GM12878 (cell line): Measurements from ENCODE around the gene CABLES1. TPM values are rescaled to one million over a fixed set of nuclear protein-coding genes. Genes with fewer than 3 reads are reported as not detected.

Experiments
- ATAC-seq: fragments of 200-7000 bp; cut with Tn5 transposase; 3 replicates; pipeline ENCODE4 v1.9.1; 2020; ENCODE audit warnings: mild to moderate bottlenecking, moderate library complexity
- BruUV-seq: library from RNA; stranded (reverse); fragments of 400-500 nt; replicated peaks from 2 replicates; lab custom pipeline; 2021; lab: Mats Ljungman, UMichigan
- CTCF ChIA-PET: fragments of 300-600 bp; sonication (Branson Sonifier 250); formaldehyde crosslinking; extraction: SDS; loops from one replicate; lab custom pipeline; 2021; ENCODE audit warnings: inconsistent platforms; lab: Yijun Ruan, JAX
- POLR2A ChIA-PET: fragments of 350-600 bp; formaldehyde crosslinking; extraction: SDS; loops from one replicate; lab custom pipeline; 2021; ENCODE audit warnings: inconsistent platforms; lab: Charles Lee
- RAD21 ChIA-PET: fragments of 300-600 bp; sonication (Branson Sonifier 250); formaldehyde crosslinking; loops from one replicate; lab custom pipeline; 2023; ENCODE audit warnings: antibody characterized with exemption; ENCODE audit not compliant: unreplicated experiment; lab: Charles Lee
- SMC1A ChIA-PET: fragments of 300-600 bp; sonication (Branson Sonifier 250); formaldehyde crosslinking; loops from one replicate; lab custom pipeline; 2023; ENCODE audit not compliant: unreplicated experiment, uncharacterized antibody; lab: Charles Lee
- DNase-seq: peaks from one replicate; pipeline ENCODE4 v3.0.0-alpha.2; 2011; ENCODE audit warnings: low read depth, low spot score
- FAIRE-seq: peaks from 3 replicates; lab custom pipeline; 2011; peaks lifted over from hg19 to GRCh38; lab: Jason Lieb, UNC
- H2AFZ ChIP-seq: 2 replicates; pipeline ENCODE4 v1.6.0; 2011; ENCODE audit warnings: low read depth, low read length, control low read depth; ENCODE audit not compliant: control insufficient read depth
- H3K27ac ChIP-seq: 2 replicates; pipeline ENCODE4 v1.5.1; 2011; ENCODE audit warnings: control low read depth; ENCODE audit not compliant: control insufficient read depth, insufficient read depth
- H3K27me3 ChIP-seq, 2 experiments: replicated peaks in 1 of 2; 2 replicates each; pipeline versions ENCODE4 v1.6.0 to v1.6.1; 2011; ENCODE audit warnings: low read length in 1 of 2; ENCODE audit not compliant: control insufficient read depth in 2 of 2, insufficient read depth in 2 of 2
- H3K36me3 ChIP-seq, 2 experiments: 2 replicates each; pipeline ENCODE4 v1.5.1; 2011; ENCODE audit warnings: low read length in 1 of 2; ENCODE audit not compliant: control insufficient read depth in 2 of 2, insufficient read depth in 2 of 2
- H3K4me1 ChIP-seq: 2 replicates; pipeline ENCODE4 v1.6.1; 2011; ENCODE audit warnings: mild to moderate bottlenecking, low read length, moderate library complexity, mixed read lengths; ENCODE audit not compliant: control insufficient read depth, insufficient read depth
- H3K4me2 ChIP-seq: 2 replicates; pipeline ENCODE4 v1.6.0; 2011; ENCODE audit warnings: control low read depth; ENCODE audit not compliant: control insufficient read depth, insufficient read depth
- H3K4me3 ChIP-seq: fragments of 200-600 bp; sonication (generic); 2 replicates; pipeline ENCODE4 v1.5.1; 2016
- H3K79me2 ChIP-seq: 2 replicates; pipeline ENCODE4 v1.6.0; 2011; ENCODE audit warnings: low read length; ENCODE audit not compliant: control insufficient read depth, insufficient read depth
- H3K9ac ChIP-seq: 2 replicates; pipeline ENCODE4 v1.8.0; 2011; ENCODE audit warnings: low read length, control low read depth, mixed read lengths; ENCODE audit not compliant: control insufficient read depth, insufficient read depth
- H3K9me3 ChIP-seq: replicated peaks from 3 replicates; pipeline ENCODE4 v1.5.1; 2011; ENCODE audit warnings: mild to moderate bottlenecking, low read length; ENCODE audit not compliant: control insufficient read depth, insufficient read depth
- H4K20me1 ChIP-seq: 2 replicates; pipeline ENCODE4 v1.6.0; 2011; ENCODE audit not compliant: control insufficient read depth, insufficient read depth
- CBX5 ChIP-seq: sonication (generic); IDR thresholded peaks from 2 replicates; pipeline ENCODE4 v1.6.1; 2016; ENCODE audit warnings: low read depth, moderate library complexity, mild to moderate bottlenecking, inconsistent platforms
- CTCF ChIP-seq, 3 experiments: IDR thresholded peaks in 2 of 3; conservative IDR thresholded peaks in 1 of 3; 2 replicates each; pipeline ENCODE4 v1.5.1; 2011; ENCODE audit warnings: low read depth in 3 of 3, low read length in 3 of 3, mild to moderate bottlenecking in 3 of 3, control low read depth in 2 of 3, moderate library complexity in 2 of 3, inconsistent platforms in 1 of 3, mixed read lengths in 1 of 3; ENCODE audit not compliant: control insufficient read depth in 2 of 3, insufficient read depth in 1 of 3; ENCODE audit errors: extremely low read depth in 1 of 3
- HDAC2 ChIP-seq: fragments of 200-600 bp; sonication (generic); IDR thresholded peaks from 2 replicates; pipeline ENCODE4 v1.6.1; 2017
- IRF5 ChIP-seq: fragments of 450-650 bp; IDR thresholded peaks from 2 replicates; pipeline ENCODE4 v1.6.1; 2017; ENCODE audit warnings: borderline replicate concordance
- MEF2B ChIP-seq: fragments of 450-650 bp; IDR thresholded peaks from 2 replicates; pipeline ENCODE4 v1.6.1; 2018; ENCODE audit warnings: mild to moderate bottlenecking, moderate library complexity; ENCODE audit not compliant: partially characterized antibody, poor library complexity, severe bottlenecking
- MTA2 ChIP-seq: fragments of 450-650 bp; IDR thresholded peaks from 2 replicates; pipeline ENCODE4 v1.6.1; 2016; ENCODE audit warnings: low read depth, mild to moderate bottlenecking, moderate library complexity
- MTA3 ChIP-seq: IDR thresholded peaks from 2 replicates; pipeline ENCODE4 v1.6.1; 2012; ENCODE audit warnings: low read length, inconsistent platforms, borderline replicate concordance
- MYB ChIP-seq: fragments of 150-350 bp; IDR thresholded peaks from 2 replicates; pipeline ENCODE4 v1.6.1; 2014; ENCODE audit warnings: mild to moderate bottlenecking, low read depth, low read length, borderline replicate concordance
- POLR2A ChIP-seq: IDR thresholded peaks from 2 replicates; pipeline ENCODE4 v1.6.1; 2011; ENCODE audit warnings: low read depth, mild to moderate bottlenecking, low read length
- SMARCA5 ChIP-seq: fragments of 450-650 bp; IDR thresholded peaks from 2 replicates; pipeline ENCODE4 v1.6.1; 2017; ENCODE audit warnings: mild to moderate bottlenecking
- TBL1XR1 ChIP-seq: IDR thresholded peaks from 2 replicates; pipeline ENCODE4 v1.6.1; 2012; ENCODE audit warnings: low read depth, low read length, improper control_type of control experiment
- TCF7 ChIP-seq: IDR thresholded peaks from 2 replicates; pipeline ENCODE4 v1.6.1; 2014; ENCODE audit warnings: antibody characterized with exemption, borderline replicate concordance
- USF1 ChIP-seq: IDR thresholded peaks from 2 replicates; pipeline ENCODE4 v1.6.1; 2011; ENCODE audit warnings: borderline replicate concordance, low read depth, mild to moderate bottlenecking, moderate library complexity, mixed read lengths, low read length; ENCODE audit not compliant: insufficient read depth; ENCODE audit errors: extremely low read length
- WGBS: methylation state at CpG from one replicate; pipeline ENCODE4 v1.1.6; 2016; ENCODE audit warnings: low lambda C conversion rate; ENCODE audit not compliant: insufficient replicate concordance, insufficient coverage; ENCODE audit errors: missing lambda C conversion rate; 5-methylcytosine and 5-hydroxymethylcytosine counted together
- in situ Hi-C: fragments of 300-500 bp; cut with MboI; formaldehyde crosslinking; loops from 9 replicates; pipeline ENCODE4 v1.14.3; 2018; ENCODE audit warnings: mixed read lengths
- intact Hi-C: fragments of 100-400 bp; cut with micrococcal nuclease; formaldehyde crosslinking; loops from one replicate; pipeline ENCODE4 v1.14.2; 2022; ENCODE audit not compliant: unreplicated experiment
- polyA plus RNA-seq, 11 experiments: library from polyadenylated mRNA; depleted of rRNA in 4 of 11; unstranded in 6 of 11; stranded (reverse) in 5 of 11; fragments of >200 nt; fragmentation: Nextera tagmentation in 4 of 11; fragmentation: Illumina TruSeq in 1 of 11; extraction: Ambion mirVana in 4 of 11; extraction: Trizol in 1 of 11; gene quantifications; 1 replicate in 1 of 11; 2 replicates in 10 of 11; pipeline versions ENCODE4 v1.2.1 to v1.2.3, GENCODE V29; 2011 to 2016; ENCODE audit warnings: inconsistent platforms in 2 of 11, missing spikeins in 2 of 11, low read depth in 1 of 11
- total RNA-seq, 4 experiments: library from RNA; depleted of rRNA in 3 of 4; stranded (reverse); fragments of >200 nt in 3 of 4; fragmentation: Illumina TruSeq in 1 of 4; extraction: Trizol in 1 of 4; gene quantifications; 2 replicates each; pipeline versions ENCODE4 v1.2.1 to v1.2.3, GENCODE V29; 2013 to 2021

CABLES1 gene
- total and polyA plus RNA-seq, 10 of the 15 experiments (the other 5 are each of a cell fraction or from before 2014, with no cell fraction given) = 2.9 to 27.2 (median 8.2) TPM

- ATAC-seq = no peak
- SMC1A ChIA-PET = interaction anchor here (0.9 to 1.1 kb wide), 2 partner anchors 11 to 17 kb away, joined by 3 to 4 read pairs; no protein-coding TSS in a partner anchor
- H3K4me1 ChIP-seq = no peaks in the 10 kb centered on the region
- H3K4me2 ChIP-seq = no peak overlapping the region
- intact Hi-C loops (no loop called here), in situ Hi-C loops (no loop called here)
- H4K20me1 ChIP-seq = no peaks in the 10 kb centered on the region
- no peak overlapping the region for H3K4me3 ChIP-seq
- POLR2A ChIA-PET = interaction anchor here (0.7 to 1.5 kb wide), 3 partner anchors 11 to 115 kb away, joined by 3 to 4 read pairs (median 3); no protein-coding TSS in a partner anchor
- WGBS = 70% methylated on average over 2 of the region's 2 CpGs
- no peak overlapping the region for H3K27ac ChIP-seq
- no peak for TF ChIP-seq MEF2B
- 0 out of 2 replicates have a peak, but pooled peaks have one; percentile 12 for TF ChIP-seq POLR2A
- no peak for TF ChIP-seq USF1
- no peaks in the 10 kb centered on the region for H3K9me3 ChIP-seq
- no peak overlapping the region for H3K9ac ChIP-seq
- H3K79me2 ChIP-seq = no peaks in the 10 kb centered on the region
- DNase-seq = no peak
- H2AFZ ChIP-seq = no peak overlapping the region
- no peak for FAIRE-seq
- CTCF ChIA-PET = interaction anchor here (0.8 to 1.4 kb wide), 3 partner anchors 10 to 109 kb away, joined by 3 read pairs; no protein-coding TSS in a partner anchor
- BruUV-seq = no TSS peak
- RAD21 ChIA-PET = interaction anchor here (1.2 kb wide), 1 partner anchor 25 kb away, joined by 4 read pairs; no protein-coding TSS in a partner anchor
- no peaks in the 10 kb centered on the region for H3K27me3 ChIP-seq
- H3K36me3 ChIP-seq = peaks cover 0 to 15% of the 10 kb centered on the region in 2 experiments; a peak in 2 of 4 replicates
Observed at GRCh38 chr18:23248826-23249225, 113.5 kb downstream of the CABLES1 start.

GRCh38 chr18:23249348-23249747 lies 114.1 kb downstream of the CABLES1 start:
- intact Hi-C loops (no loop called here), in situ Hi-C loops (no loop called here)
- CTCF ChIA-PET = interaction anchor here (0.8 to 1.4 kb wide), 3 partner anchors 9 to 109 kb away, joined by 3 read pairs; no protein-coding TSS in a partner anchor
- 88% methylated on average over 7 of the region's 7 CpGs for WGBS
- no peaks in the 10 kb centered on the region for H3K79me2 ChIP-seq
- FAIRE-seq = no peak
- no peak overlapping the region for H2AFZ ChIP-seq
- DNase-seq = no peak
- no peak overlapping the region for H3K9ac ChIP-seq
- H4K20me1 ChIP-seq = no peaks in the 10 kb centered on the region
- H3K27me3 ChIP-seq = no peaks in the 10 kb centered on the region
- BruUV-seq = no TSS peak
- RAD21 ChIA-PET = interaction anchor here (1.2 kb wide), 1 partner anchor 25 kb away, joined by 4 read pairs; no protein-coding TSS in a partner anchor
- no peak overlapping the region for H3K27ac ChIP-seq
- peaks cover 0 to 17% of the 10 kb centered on the region in 2 experiments; a peak in 3 of 4 replicates for H3K36me3 ChIP-seq
- no peaks in the 10 kb centered on the region for H3K4me1 ChIP-seq
- POLR2A ChIA-PET = interaction anchor here (1.2 to 1.5 kb wide), 2 partner anchors 10 to 115 kb away, joined by 3 to 4 read pairs; no protein-coding TSS in a partner anchor
- H3K4me3 ChIP-seq = no peak overlapping the region
- H3K4me2 ChIP-seq = no peak overlapping the region
- ATAC-seq = no peak
- SMC1A ChIA-PET = interaction anchor here (0.9 kb wide), 1 partner anchor 11 kb away, joined by 4 read pairs; no protein-coding TSS in a partner anchor
- H3K9me3 ChIP-seq = no peaks in the 10 kb centered on the region
- TF ChIP-seq MTA2 = no peak
- TF ChIP-seq MTA3 = no peak
- no peak for TF ChIP-seq IRF5
- TF ChIP-seq CBX5 = no peak
- TF ChIP-seq MYB = no peak
- no peak for TF ChIP-seq TBL1XR1
- TF ChIP-seq CTCF (IDR thresholded peaks at IDR 0.05 in 2 of 3, conservative IDR thresholded peaks at IDR 0.05 in 1 of 3; ENCODE audit: control insufficient read depth in 2 of 3, extremely low read depth in 1 of 3, insufficient read depth in 1 of 3, low read depth in 3 of 3, low read length in 3 of 3) = no peak
- no peak for TF ChIP-seq TCF7
- TF ChIP-seq SMARCA5 = no peak
- TF ChIP-seq HDAC2 = no peak
